GM19324 (cell line): ENCODE data around the gene ASTN2.
A peak's percentile ranks its signal among the peaks of the same experiment; 100 is the strongest.

Experiments used
- ATAC-seq: cut with Tn5 transposase; IDR thresholded peaks from one replicate; pipeline ENCODE4 v1.9.1; 2021; ENCODE audit warnings: mild to moderate bottlenecking, moderate library complexity; ENCODE audit not compliant: unreplicated experiment, low FRiP score

Gene ASTN2

DNA sequence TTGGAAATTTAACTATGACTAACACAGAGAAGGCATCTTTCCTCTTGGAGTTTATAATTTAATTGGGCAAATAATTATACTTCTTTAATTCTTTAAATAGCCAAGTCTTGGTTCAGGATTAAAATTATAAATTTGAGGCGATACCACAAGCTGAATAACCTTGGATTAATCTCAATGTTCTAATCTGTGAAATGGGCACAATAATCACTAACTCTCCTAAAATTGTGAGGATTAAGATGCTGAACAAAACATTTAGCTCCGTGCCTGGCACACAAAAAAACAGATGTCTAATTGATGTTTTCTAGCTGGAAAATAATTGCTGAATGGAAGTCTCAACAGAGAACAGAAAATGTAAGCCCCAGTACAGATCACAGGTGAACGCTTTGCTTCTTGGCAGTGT, 797.5 kb downstream of the ASTN2 start:
- no peak for ATAC-seq

DNA sequence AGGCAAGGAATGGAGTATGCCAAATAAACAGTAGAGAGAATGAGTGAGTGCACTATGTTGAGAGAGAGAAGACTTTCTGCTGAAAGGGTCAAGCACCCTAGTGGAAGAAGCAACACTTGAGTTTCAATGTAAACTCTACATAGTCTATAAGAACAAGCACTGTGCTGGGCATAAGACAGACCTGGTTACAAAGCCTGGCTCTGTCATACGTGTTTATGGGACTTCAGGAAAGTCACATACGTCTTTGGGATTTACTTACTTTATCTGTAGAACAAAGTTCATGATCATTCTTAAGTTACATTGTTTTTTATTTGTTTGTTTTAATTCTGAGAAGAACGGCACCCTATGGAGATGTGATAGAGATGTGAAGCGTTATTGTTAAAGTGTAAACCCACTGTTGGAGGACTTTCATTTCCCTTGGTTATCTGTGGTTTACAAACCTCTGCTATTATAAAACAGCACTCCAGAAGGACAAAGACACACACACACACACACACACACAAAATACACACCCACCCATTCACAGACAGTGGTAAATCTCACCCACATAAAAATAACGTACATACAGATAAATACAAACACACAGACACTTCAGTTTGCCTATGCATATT, 798.4 kb downstream of the ASTN2 start:
- no peak for ATAC-seq

DNA sequence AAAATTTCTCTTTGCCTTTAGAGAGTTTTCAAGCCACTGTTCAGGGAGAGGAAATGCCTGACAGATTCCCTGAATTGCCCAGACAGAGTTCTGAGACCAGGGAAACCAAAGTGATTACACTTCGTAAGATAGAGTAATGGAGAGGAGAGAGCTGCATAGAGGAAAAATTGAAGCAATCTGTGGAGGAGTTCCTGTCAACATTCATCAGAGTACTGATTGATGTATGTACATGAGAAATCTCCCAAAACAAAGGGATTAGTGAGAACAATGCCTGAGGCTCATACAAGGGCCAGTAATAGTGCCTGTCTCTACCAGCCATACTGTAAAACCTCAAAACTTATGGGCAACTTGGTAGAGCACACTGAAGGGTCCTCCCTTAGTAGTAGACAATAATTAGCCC, 806.8 kb downstream of the ASTN2 start:
- no peak for ATAC-seq

DNA sequence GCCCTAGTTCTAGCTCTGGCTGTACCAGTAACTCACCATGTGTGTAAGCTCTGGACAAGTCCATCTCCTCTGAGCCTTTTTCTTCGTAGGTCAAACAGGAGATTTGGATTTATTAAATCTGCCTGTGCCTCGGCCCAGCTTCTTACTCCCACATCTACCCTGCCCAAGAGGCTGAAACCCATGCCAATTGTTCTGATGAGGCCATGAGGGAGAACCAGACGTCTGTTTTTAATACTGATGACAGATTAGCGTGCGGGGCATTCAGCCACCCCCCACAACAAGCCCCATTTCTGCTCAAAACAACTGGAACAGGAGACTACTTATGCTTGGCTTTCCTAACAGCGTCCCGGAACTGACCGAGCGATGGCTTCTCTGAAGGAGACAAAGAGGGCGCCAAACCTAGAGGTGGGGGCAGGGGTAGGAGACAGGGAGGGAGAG, 808.9 kb downstream of the ASTN2 start:
- ATAC-seq = no peak

DNA sequence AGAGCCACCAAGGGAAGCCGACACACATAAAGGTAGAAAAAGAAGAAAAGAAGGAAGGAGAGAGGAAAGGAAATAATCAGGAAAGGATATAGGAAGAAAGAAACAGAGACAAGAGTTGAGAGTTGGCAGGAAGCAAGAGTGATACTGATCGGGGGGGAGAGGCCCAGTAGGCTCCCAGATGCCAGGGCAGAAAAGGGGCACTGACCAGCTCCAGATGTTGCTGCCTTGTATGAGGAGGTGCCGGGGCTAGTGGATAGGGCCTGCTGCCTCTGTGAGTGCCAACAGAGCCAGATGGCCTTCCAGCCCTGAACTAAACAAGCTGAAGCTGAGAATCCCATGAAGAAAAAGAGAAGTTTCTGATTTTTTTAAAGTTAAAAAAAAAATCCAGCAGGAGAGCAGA, 809.8 kb downstream of the ASTN2 start:
- no peak for ATAC-seq

DNA sequence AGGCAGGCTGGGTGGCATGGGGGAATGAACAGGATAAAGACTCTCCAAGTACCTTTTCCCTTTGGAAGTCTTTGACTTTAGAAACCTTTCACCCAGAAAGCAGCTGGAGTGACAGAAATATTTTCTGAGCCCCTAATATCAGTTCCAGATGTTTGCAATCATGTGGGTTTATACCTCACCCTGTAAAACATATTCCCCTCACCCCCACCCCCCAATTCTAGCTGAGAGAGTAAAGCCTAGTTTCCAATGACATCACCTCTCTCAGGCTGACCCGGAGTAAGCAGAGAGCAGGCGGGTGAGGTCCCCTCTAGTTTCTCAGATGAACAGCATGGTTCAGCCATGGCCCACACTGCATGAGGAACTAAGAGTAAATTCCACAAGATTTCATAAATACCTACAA, 810.6 kb downstream of the ASTN2 start:
- no peak for ATAC-seq

DNA sequence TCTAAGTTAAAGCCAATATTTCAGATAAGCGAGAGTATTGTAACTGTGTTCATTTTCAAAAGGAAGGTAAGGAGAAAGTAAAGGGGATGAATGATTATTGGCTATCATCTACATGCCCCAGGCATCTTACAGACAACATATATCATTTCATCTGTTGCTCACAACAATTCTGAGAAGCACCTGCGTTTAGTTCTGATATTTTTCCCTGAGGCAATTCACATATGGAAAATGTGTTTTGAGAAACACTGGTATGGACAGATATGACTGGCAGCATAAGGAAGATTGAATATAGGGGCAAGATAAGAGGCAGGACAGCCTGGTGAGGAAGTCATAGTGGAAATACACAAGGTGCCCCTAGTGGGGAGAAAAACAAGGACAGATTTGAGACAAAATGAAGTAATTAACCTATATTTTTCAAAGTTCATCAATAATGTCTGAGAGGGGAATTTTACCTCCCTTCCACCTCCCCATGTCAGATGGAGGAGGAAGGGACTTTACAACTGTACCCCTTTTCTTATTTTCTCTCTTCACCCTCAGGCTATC, 815.4 kb downstream of the ASTN2 start:
- no peak for ATAC-seq

DNA sequence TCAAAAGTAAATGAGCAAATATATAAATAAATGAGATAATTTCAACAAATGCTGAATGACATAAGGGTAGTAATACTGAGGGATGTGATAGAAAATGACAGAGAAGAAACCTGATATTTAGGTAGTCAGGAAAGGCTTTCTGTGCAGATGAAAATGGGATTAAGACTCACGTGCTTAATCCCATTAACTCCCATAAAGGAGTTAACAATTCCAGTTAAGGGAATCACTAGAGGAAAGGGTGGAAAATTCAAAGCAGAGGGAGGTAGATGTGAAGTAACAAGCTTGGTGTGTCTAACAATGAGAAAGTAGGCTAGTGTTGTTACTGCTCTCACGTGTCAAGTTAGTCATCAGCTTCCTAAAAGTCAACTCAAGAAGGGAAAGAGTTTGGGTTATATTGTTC, 818.2 kb downstream of the ASTN2 start:
- no peak for ATAC-seq

DNA sequence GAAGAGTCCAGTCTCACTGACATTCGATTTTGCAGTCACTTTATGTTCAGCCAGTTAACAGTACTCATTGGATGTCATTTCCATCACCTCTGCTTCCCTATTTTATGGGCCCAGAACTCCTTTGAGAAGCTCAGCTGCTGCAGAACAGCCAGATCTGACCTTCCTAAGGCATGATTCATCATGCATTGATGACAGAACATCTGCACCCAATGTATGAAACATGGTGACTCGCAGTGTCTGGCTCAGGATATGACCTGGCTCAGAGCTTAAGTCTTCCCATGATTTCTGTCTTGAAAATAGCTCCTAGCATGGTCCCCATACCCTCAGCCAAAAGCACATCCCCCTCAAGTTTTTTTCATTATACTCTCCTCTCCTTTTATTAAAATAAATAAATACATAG, 820.3 kb downstream of the ASTN2 start:
- ATAC-seq = no peak

DNA sequence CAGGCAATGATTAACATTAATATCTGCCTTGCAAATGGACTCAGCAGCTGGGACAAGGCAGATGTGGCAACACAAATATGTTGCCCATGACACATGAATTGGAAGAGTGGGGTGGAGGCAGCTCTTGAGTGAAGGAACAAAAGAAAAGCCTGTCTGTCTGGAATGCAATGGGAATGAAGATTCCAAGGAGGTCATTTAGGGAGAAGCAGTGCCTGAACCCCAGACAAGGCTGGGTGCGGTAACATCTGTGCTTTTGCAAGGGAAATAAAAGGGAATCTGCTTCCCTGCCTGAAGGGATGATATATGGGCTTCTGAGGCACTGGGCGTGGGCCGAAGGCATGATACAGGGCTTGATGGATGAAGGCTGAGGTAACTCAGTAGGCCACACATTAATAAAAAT, 821.9 kb downstream of the ASTN2 start:
- ATAC-seq = no peak

DNA sequence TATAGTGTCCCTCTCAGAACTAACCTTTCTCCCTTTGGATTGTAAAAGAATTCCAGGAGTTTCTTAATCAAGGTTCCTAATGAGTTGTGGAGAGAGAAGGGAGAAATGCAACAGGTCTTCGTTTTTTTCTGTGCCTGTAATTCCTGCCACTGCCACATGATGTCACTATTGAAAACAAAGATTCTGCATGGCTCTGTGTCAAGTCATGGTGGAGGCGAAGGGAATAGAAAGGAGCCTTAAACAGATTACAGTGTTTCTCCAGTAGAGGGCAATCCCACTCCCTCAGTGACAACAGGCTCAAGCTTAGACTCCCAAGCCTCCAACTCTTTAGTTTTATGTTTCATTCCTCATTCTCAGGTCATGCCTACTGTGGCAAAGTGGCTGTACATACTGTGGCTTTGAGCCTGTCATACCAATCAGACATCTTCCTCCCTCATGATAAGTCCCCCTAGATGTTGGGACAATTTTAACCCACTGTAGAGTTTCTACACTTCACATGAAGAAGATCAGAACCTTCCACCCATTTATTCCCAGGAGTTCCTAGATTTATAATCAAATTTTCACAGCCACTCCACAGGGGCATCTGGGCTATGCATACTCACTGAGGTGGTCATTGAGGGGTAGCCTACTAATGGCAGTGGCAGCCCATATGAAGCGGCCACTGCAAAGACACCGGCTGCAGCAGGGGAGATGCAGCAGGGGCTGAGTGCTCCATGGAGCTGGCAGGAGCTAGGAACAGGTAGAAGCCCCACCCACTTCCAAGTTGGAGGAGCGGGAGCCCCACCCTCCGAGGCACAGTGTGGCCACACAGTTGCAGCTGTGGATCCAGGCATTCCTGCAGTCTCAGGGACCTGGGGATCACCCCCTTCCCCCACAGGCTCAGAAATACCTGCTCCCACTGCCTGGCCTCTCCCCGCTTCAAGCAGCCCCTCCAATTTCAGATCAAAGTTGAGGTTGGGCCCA, 825.2 kb downstream of the ASTN2 start:
- ATAC-seq = no peak

DNA sequence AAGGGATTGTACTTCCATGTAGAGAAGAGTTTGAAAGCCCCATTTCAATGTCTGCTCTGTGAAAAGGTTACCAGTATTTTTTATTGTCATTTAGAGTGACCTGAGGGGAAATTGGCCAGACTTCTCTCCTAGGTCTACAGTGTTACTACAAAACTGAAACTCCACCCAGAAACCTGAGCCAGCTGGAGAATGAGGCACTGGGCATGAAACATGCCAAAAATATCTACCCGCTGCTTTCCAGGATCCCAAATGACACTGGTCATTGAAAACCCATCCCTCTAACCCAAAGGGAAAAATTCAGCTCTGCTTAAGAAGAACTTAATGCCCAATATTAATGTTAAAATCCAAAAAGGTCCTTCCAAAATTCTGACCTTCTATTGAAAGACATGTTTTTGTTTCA, 826.9 kb downstream of the ASTN2 start:
- ATAC-seq = no peak

DNA sequence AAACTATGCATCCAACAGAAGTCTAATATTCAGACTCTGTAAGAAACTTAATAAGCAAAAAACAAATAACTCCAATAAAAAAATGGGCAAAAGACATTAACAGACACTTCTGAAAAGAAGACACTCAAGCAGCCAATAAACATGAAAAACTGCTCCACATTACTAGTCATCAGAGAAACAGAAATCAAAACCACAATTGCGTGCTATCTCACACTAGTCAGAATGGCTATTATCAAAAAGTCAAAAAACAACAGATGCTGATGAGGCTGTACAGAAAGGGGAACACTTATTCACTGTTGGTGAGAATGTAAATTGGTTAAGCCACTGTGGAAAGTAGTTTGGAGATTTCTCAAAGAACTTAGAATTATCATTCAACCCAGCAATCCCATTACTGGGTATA, 829.0 kb downstream of the ASTN2 start:
- ATAC-seq = no peak

DNA sequence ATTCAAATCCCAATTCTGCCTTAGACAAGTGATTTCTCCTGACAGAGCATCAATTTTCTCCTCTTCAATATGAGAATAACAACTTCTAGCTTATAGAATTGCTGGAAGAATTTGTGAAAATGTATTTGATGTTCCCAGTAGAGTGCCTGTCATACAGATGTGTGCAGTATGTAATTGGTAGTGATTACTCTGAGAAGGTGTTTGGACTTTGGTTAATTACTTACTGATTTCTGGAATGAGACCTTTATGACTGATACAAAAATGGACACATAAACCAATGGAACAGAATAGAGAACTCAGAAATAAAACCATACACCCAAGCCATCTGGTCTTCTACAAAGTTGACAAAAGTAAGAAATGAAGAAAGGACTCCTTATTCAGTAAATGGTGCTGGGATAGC, 829.7 kb downstream of the ASTN2 start:
- ATAC-seq = no peak

DNA sequence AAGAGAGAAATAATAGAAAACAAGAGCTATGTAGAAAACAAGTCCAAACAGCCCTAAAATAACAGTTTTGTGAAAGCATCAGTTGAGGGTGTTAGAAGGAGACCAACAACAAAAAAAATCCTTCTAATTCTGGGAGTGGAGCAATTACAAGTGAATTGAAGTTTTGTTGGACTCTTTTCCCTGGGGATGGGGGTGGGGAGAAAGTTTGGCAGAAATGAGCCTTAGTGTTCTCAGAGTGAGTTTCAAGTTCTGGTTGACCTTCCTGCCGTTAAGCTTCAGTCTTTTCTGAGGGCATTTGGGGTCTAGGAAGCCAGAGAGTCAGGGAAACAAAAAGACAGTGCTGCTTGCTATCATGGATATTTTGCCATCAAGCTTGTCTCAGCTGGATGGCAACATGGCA, 834.0 kb downstream of the ASTN2 start:
- ATAC-seq = no peak

DNA sequence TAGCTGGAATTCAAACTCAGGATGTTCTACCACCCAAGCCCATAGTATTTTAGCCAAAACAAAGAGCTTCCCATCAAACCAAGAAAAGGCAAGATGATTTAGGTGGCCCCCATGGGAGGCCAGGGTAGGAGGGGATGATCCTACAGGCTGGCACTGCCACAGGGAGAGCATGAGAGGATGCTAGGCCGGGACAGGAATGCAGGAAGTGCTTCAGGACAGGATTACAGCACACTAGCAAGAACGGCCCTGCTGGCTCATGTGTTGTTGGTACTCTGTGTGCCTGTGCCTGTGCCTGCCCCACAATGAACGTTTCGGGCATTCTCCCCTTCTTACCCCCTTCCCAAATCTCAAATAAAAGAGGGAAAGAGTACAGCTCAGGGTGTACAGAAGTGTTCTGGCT, 838.5 kb downstream of the ASTN2 start:
- ATAC-seq = no peak

DNA sequence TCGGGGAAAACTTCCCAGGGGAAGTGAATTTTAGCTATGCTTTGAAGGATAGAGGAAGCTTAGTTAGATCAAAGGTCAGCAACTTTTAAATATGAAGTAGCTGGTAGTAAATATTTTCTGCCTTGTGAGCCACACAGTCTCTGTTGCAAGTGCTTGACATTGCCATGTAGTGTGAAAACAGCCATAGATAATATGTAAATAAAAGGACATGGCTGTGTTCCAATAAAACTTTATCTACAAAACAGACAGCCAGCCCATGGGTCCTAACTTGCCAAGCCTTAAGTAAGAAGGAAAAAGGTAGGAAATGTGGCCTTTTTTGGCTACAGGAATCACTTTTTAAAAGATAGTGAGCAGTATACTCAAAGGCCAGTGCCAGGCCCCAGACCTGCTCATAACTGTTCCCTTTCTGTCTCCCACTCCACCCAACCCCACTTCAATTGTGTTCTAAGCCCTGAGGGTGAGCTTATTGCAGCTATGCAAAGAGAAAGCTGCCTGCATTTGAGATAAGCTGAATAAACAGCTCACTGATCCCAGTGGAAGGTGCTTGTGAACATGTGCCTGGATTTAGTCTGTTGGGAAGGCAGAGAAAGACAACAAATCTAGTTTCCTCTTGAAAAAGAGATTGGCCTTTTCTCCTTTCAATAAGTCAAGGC, 840.7 kb downstream of the ASTN2 start:
- ATAC-seq = no peak

DNA sequence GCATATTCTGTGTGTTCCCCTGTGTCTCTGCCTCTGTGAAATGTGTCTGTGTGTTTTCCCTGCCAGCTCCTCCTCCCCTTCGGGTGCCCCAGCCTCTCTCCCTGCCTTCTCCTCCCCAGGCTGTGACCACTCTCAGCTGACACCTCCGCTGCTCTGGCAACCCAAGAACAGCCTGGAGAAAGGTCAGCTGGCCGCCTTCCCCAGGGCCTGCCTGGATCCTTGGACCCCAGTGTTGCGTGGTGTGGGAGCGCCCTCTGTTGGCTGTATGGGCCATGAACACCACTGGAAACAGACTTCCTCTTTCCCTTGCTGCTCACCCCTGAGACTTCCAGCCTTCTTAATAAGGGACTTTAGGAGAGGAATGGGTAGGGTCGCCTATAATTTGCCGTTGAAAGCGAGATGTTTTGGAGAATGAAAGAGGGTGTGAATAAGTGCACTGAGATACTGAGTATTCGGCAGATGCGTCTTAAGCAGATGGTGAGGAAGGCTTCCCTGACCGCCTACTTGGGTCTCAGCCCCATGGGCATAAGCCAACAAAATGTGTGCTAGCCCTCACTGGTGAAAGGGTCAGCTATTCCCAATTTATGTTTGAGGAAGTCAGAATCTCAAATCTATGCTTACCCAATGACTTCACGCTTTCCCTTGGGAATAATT, 842.6 kb downstream of the ASTN2 start:
- ATAC-seq = peak; percentile 77

DNA sequence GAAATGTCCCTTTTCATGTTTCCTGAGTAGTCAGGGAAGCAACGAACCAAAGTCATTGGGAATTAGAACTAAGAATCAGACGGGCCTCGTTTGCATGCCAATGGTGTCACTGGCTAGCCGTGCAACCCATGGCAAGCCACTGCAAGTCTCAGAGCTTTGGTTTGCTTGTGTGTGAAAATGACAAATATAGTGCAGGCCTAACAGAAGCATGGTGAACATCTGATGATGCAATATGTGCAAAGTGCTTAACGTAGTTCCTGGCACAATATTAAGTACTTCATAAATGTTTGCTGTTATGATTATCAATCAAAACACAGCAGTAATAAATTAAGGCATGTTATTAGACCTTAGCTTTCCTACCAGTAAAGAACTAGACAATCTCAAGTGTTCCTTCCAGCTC, 845.7 kb downstream of the ASTN2 start:
- no peak for ATAC-seq

DNA sequence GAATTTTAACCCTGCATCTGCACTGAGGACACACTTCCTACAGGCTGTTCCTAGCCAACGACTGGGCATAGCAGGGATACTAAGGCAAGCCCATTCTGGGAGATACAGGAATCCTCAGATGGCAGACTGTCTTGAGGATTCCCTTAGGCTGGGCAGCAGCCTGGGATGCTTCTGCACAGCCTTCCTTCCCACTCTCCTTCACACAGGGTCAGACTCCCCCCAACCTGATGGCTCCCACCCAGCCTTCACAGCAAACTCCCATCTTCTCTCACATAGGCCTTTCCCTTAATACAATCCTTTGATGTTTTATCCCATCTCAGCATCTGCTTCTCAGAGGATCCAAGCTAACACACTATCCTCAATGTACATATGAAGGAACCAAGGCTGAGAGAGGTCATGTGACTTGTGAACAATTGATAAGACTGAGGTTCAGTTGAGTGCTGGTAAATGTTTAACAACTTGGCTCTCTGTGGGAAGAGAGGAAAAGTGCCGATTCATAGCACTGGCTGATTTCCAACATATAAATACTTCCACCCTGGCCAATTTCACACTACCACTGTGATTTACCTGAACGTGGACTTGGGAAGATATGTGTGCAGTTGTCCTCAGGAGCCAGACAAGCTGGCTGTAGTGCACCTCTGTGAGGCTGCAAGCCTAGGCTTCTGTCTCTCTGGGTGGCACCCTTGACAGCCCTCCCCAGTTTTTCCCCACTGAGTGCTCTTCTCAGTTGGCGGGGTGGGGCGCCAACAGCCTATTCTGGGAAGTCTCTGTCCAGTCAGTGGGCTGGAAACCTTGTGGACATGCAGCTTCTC, 848.0 kb downstream of the ASTN2 start:
- no peak for ATAC-seq
